Endothelial cell of umbilical vein (primary cell): Measurements from ENCODE around the gene CUTA. TPM values are rescaled to one million over a fixed set of nuclear protein-coding genes. Genes with fewer than 3 reads are reported as not detected.

ENCODE experiments used
- BruUV-seq: library from RNA; stranded (reverse); fragments of 400-500 nt; replicated peaks from 2 replicates; lab custom pipeline; 2021; lab: Mats Ljungman, UMichigan
- CTCF ChIA-PET: fragments of 300-600, 350-600 bp; sonication (Branson Sonifier 250); formaldehyde crosslinking; loops from one replicate; lab custom pipeline; 2021; ENCODE audit warnings: antibody characterized with exemption, inconsistent platforms; lab: Charles Lee
- POLR2A ChIA-PET: fragments of 300-600, 350-600 bp; sonication (Branson Sonifier 250); formaldehyde crosslinking; loops from one replicate; lab custom pipeline; 2021; ENCODE audit warnings: antibody characterized with exemption, inconsistent platforms; lab: Charles Lee
- DNase-seq: peaks from one replicate; pipeline ENCODE4 v3.0.0-alpha.2; 2011; ENCODE audit warnings: low read depth, low spot score
- FAIRE-seq: peaks from 2 replicates; lab custom pipeline; 2011; peaks lifted over from hg19 to GRCh38; lab: Jason Lieb, UNC
- H2AFZ ChIP-seq: 2 replicates; pipeline ENCODE4 v1.6.0; 2012; ENCODE audit warnings: low read depth, low read length, control low read depth, inconsistent platforms
- H3K27ac ChIP-seq: 2 replicates; pipeline ENCODE4 v1.5.1; 2011; ENCODE audit warnings: low read depth, mild to moderate bottlenecking, control low read depth, low read length, moderate library complexity; ENCODE audit not compliant: insufficient read depth
- H3K27me3 ChIP-seq, 2 experiments: 2 replicates each; pipeline versions ENCODE4 v1.6.0 to v1.6.1; 2011; ENCODE audit warnings: low read length in 2 of 2, mixed read lengths in 1 of 2; ENCODE audit not compliant: control insufficient read depth in 2 of 2, insufficient read depth in 2 of 2
- H3K36me3 ChIP-seq, 2 experiments: 2 replicates in 1 of 2; 3 replicates in 1 of 2; pipeline ENCODE4 v1.5.1; 2011; ENCODE audit warnings: low read length in 2 of 2, mild to moderate bottlenecking in 1 of 2, moderate library complexity in 1 of 2; ENCODE audit not compliant: control insufficient read depth in 2 of 2, insufficient read depth in 2 of 2; ENCODE audit errors: extremely low read depth in 1 of 2
- H3K4me1 ChIP-seq: 3 replicates; pipeline ENCODE4 v1.5.1; 2011; ENCODE audit warnings: mild to moderate bottlenecking, low read length; ENCODE audit not compliant: control insufficient read depth, insufficient read depth; ENCODE audit errors: extremely low read depth
- H3K4me2 ChIP-seq: 2 replicates; pipeline ENCODE4 v1.6.1; 2011; ENCODE audit warnings: low read length, control low read depth, mixed read lengths; ENCODE audit not compliant: insufficient read depth
- H3K4me3 ChIP-seq, 3 experiments: fragments of 200-600 bp in 1 of 3; sonication (generic), shearing (Covaris generic) in 1 of 3; replicated peaks in 1 of 3; 2 replicates each; pipeline ENCODE4 v1.5.1; 2011 to 2016; ENCODE audit warnings: control low read depth in 3 of 3, low read length in 3 of 3, mild to moderate bottlenecking in 2 of 3, inconsistent platforms in 1 of 3, low read depth in 1 of 3, moderate library complexity in 1 of 3; ENCODE audit not compliant: insufficient read depth in 1 of 3
- H3K79me2 ChIP-seq: 2 replicates; pipeline ENCODE4 v1.6.0; 2012; ENCODE audit warnings: low read length, inconsistent platforms; ENCODE audit not compliant: control insufficient read depth, insufficient read depth
- H3K9ac ChIP-seq: replicated peaks from 2 replicates; pipeline ENCODE3; 2011; ENCODE audit warnings: low read length, control low read depth; ENCODE audit not compliant: insufficient read depth; ENCODE audit errors: extremely low read depth
- H3K9me1 ChIP-seq: replicated peaks from 3 replicates; pipeline ENCODE4 v1.6.0; 2011; ENCODE audit warnings: mild to moderate bottlenecking, low read length; ENCODE audit not compliant: control insufficient read depth, insufficient read depth; ENCODE audit errors: extremely low read depth
- H3K9me3 ChIP-seq: replicated peaks from 2 replicates; pipeline ENCODE4 v1.5.1; 2012; ENCODE audit warnings: low read length, inconsistent platforms; ENCODE audit not compliant: control insufficient read depth, insufficient read depth
- H4K20me1 ChIP-seq: replicated peaks from 2 replicates; pipeline ENCODE3; 2011; ENCODE audit warnings: mild to moderate bottlenecking, low read length; ENCODE audit not compliant: control insufficient read depth, insufficient read depth; ENCODE audit errors: extremely low read depth
- EZH2 ChIP-seq: IDR thresholded peaks from 2 replicates; pipeline ENCODE4 v1.6.1; 2012; ENCODE audit warnings: borderline replicate concordance, low read depth, mild to moderate bottlenecking, moderate library complexity, low read length, inconsistent platforms; ENCODE audit not compliant: severe bottlenecking
- FOS ChIP-seq: IDR thresholded peaks from 2 replicates; pipeline ENCODE4 v1.6.1; 2011; ENCODE audit warnings: mild to moderate bottlenecking, low read length, moderate library complexity, borderline replicate concordance; ENCODE audit not compliant: insufficient read depth
- GATA2 ChIP-seq: IDR thresholded peaks from 2 replicates; pipeline ENCODE4 v1.7.0; 2011; ENCODE audit warnings: low read depth, mild to moderate bottlenecking, moderate library complexity, mixed read lengths, low read length; ENCODE audit not compliant: insufficient read length, insufficient read depth
- JUN ChIP-seq: IDR thresholded peaks from 2 replicates; pipeline ENCODE4 v1.6.1; 2011; ENCODE audit warnings: borderline replicate concordance, low read depth; ENCODE audit not compliant: insufficient read length, insufficient read depth
- MAX ChIP-seq: IDR thresholded peaks from 2 replicates; pipeline ENCODE4 v1.6.1; 2011; ENCODE audit not compliant: insufficient read depth, insufficient read length
- MYC ChIP-seq: IDR thresholded peaks from one replicate; pipeline ENCODE4 v1.6.1; 2011; ENCODE audit warnings: mild to moderate bottlenecking, low read depth, low read length
- POLR2A ChIP-seq: IDR thresholded peaks from 2 replicates; pipeline ENCODE4 v1.6.1; 2012; ENCODE audit warnings: low read depth, mild to moderate bottlenecking, control low read depth, low read length
- POLR2AphosphoS5 ChIP-seq: IDR thresholded peaks from 2 replicates; pipeline ENCODE4 v1.6.1; 2012; ENCODE audit warnings: low read depth, mild to moderate bottlenecking, control low read depth, low read length, moderate library complexity; ENCODE audit not compliant: insufficient read depth
- dilution Hi-C: fragments of 300-500 bp; cut with MboI; formaldehyde crosslinking; loops from one replicate; pipeline ENCODE4 v1.15.0; 2019; ENCODE audit warnings: low sequenced_read_pairs; ENCODE audit not compliant: extremely low pct_ligation_motif_present
- intact Hi-C: fragments of 100-400 bp; cut with micrococcal nuclease; formaldehyde crosslinking; loops from one replicate; pipeline ENCODE4 v1.10.0; 2022
- polyA plus RNA-seq, 4 experiments: library from polyadenylated mRNA; depleted of rRNA in 3 of 4; stranded (reverse) in 3 of 4; unstranded in 1 of 4; fragments of >200 nt; gene quantifications; 2 replicates each; pipeline versions ENCODE4 v1.2.1 to v1.2.3, GENCODE V29; 2011 to 2012; ENCODE audit warnings: missing spikeins in 1 of 4
- total RNA-seq: library from RNA; stranded (reverse); gene quantifications from 2 replicates; pipeline ENCODE4 v1.2.3, GENCODE V29; 2021
- TF ChIP-seq, protein P1 (sequence below), 2 donors: IDR thresholded peaks; 1 replicate in 1 of 2; 2 replicates in 1 of 2; pipeline ENCODE4 v1.5.1; 2011; ENCODE audit warnings: low read length in 2 of 2, mild to moderate bottlenecking in 2 of 2, moderate library complexity in 2 of 2, control low read depth in 1 of 2, inconsistent platforms in 1 of 2, low read depth in 1 of 2; ENCODE audit not compliant: insufficient read depth in 1 of 2; ENCODE audit errors: extremely low read depth in 1 of 2

The CUTA gene
- total and polyA plus RNA-seq, 2 donors (not counting 3 experiments of a cell fraction or from before 2014, with no cell fraction given), result 133 to 202 TPM

DNA sequence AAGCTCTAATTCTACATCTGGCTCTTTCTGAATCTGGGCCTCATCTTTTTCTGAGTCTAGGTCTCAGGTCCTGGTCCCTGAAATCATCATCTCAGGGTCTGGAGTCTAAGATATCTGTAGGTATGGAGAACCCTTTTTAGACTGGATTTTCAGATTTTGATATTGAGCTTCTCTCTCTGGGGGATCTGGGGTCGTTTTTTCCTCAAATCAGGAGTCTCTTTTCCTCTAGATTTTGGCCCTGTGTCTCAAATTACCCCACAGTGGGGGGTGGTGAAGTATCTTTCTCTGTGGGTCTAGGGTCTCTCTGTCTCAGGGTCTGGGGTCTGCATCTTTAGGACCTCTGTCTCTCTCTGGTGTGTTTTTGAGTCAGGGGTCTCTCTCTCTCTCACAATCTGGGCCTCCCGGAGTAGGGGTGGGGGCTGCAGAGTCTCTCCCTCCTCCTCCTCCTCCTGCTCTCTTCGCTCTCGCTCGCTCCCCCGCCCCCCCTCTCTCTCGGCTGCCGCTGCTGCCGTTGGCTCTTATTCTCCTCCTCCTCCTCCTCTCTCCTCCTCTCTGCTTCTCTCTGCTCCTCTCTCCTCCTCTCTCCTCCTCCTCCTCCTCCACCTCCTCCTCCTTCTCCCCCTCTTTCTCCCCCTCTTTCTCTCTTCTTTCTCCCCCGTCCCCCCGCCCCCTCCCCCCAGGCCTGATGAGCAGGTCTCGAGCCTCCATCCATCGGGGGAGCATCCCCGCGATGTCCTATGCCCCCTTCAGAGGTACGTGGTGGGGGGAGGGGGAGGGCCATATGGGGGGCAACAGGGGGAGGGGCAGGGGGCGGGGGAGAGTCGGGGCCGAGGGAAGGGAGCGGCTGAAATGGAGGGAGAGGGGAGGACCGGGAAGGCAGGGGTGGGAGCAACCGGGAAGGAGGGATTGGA lies 1.9 kb upstream of the CUTA start, which contains the start of gene SYNGAP1:
Gene SYNGAP1 (plus strand): TSS at position 486 of the 911 bp plus-strand sequence. CDS start 200 bp downstream, at position 686.
- TF ChIP-seq MAX (no peak), MYC (no peak), JUN (no peak)
- H3K9me3 ChIP-seq, result no peaks in the 10 kb centered on the region
- H4K20me1 ChIP-seq, result no peaks in the 10 kb centered on the region
- H3K27ac ChIP-seq, result no peak within 1 kb of the TSS
- no peak for FAIRE-seq
- no peaks in the 10 kb centered on the region for H3K9me1 ChIP-seq
- ChIA-PET CTCF (no interaction called here), POLR2A (no interaction called here)
- peaks cover 12% of the 10 kb centered on the region for H3K79me2 ChIP-seq
- intact Hi-C loops, result loop anchor here (10.0 kb wide), 1 partner anchor 445 kb away; no protein-coding TSS in a partner anchor
- peaks cover 22% of the 10 kb centered on the region for H3K4me1 ChIP-seq
- peaks cover 0 to 4% of the 10 kb centered on the region in 2 experiments for H3K36me3 ChIP-seq
- dilution Hi-C loops, result no loop called here
- H3K9ac ChIP-seq, result no peak within 1 kb of the TSS
- peak within 1 kb of the TSS; percentile 44 for H2AFZ ChIP-seq
- DNase-seq, result no peak
- peak within 1 kb of the TSS in 1 of 3 experiments; percentile 6 for H3K4me3 ChIP-seq
- no peak within 1 kb of the TSS for H3K4me2 ChIP-seq
- peaks cover 16% of the 10 kb centered on the region in 2 experiments for H3K27me3 ChIP-seq
- no TSS peak for BruUV-seq

DNA sequence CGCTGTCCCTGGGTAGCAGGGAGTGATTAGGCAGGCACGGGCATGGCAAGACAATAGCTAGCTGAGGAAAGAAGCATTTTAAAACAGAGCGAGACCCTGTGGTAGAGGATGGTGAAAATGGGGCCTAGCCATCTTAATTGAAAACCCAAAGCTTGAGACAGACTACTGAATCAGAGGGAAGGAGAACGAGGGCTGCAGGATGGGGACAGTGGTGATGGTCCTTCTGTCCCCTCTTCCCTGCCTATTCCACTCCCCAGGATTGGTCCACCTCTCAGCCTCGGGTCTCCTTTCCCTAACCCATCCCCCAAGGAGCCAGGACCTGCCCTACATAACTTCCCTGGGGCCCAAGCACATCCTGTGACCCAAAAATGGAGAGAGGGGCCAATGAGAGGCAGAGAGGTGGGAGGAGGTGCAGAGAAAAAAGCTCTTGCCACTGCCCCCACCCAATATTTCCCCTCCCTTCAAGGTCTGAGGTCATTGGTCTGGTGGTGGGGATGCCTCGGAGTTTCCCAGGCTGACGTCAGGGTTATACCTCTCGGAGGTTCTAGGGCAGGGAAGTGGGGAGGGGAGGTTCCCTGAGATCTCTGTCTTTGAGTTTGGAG lies 884 bp upstream of the CUTA start:
- dilution Hi-C loops, result no loop called here
- DNase-seq, result no peak
- POLR2A ChIA-PET, result no interaction called here
- Histone ChIP-seq H3K9me3 (no peaks in the 10 kb centered on the region), H2AFZ (peak overlapping the region; percentile 63), H3K4me2 (peak overlapping the region; percentile 53), H4K20me1 (no peaks in the 10 kb centered on the region), H3K27me3 (peaks cover 16% of the 10 kb centered on the region in 2 experiments), H3K9ac (peak overlapping the region; percentile 41), H3K27ac (peak overlapping the region; percentile 64), H3K36me3 (peaks cover 0 to 7% of the 10 kb centered on the region in 2 experiments), H3K4me3 (peak overlapping the region in 2 of 3 experiments; percentile 19 to 30), H3K79me2 (peaks cover 12% of the 10 kb centered on the region), H3K4me1 (peaks cover 20% of the 10 kb centered on the region), H3K9me1 (no peaks in the 10 kb centered on the region)
- CTCF ChIA-PET, result interaction anchor here (1.0 to 1.4 kb wide), 4 partner anchors 12 to 278 kb away, joined by 3 to 4 read pairs (median 3); partner anchors contain the start of gene ZBTB9
- intact Hi-C loops, result loop anchor here (1.0 to 10.0 kb wide), 2 partner anchors 8 to 444 kb away; no protein-coding TSS in a partner anchor
- peak; percentile 48 for FAIRE-seq
- TF ChIP-seq, protein P1, sequence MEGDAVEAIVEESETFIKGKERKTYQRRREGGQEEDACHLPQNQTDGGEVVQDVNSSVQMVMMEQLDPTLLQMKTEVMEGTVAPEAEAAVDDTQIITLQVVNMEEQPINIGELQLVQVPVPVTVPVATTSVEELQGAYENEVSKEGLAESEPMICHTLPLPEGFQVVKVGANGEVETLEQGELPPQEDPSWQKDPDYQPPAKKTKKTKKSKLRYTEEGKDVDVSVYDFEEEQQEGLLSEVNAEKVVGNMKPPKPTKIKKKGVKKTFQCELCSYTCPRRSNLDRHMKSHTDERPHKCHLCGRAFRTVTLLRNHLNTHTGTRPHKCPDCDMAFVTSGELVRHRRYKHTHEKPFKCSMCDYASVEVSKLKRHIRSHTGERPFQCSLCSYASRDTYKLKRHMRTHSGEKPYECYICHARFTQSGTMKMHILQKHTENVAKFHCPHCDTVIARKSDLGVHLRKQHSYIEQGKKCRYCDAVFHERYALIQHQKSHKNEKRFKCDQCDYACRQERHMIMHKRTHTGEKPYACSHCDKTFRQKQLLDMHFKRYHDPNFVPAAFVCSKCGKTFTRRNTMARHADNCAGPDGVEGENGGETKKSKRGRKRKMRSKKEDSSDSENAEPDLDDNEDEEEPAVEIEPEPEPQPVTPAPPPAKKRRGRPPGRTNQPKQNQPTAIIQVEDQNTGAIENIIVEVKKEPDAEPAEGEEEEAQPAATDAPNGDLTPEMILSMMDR (IDR thresholded peaks at IDR 0.05; ENCODE audit: extremely low read depth in 1 of 2, insufficient read depth in 1 of 2, low read depth in 1 of 2, low read length in 2 of 2), result no peak
- no peak for TF ChIP-seq EZH2
- no peak for TF ChIP-seq MAX
- no peak for TF ChIP-seq MYC
- TF ChIP-seq JUN, result no peak
- no peak for TF ChIP-seq FOS
- no peak for TF ChIP-seq GATA2
- no peak for TF ChIP-seq POLR2AphosphoS5
- TF ChIP-seq POLR2A, result no peak
- BruUV-seq, result TSS peak; percentile 59
